LNCaP clone FGC (cell line): ENCODE data around the gene ZNF316.

ENCODE experiments used
- DNase-seq: peaks from one replicate; pipeline ENCODE4 v3.0.0-alpha.2; 2011; ENCODE audit warnings: low read depth
- H3K4me3 ChIP-seq: 2 replicates; pipeline ENCODE4 v1.5.1; 2011; ENCODE audit warnings: mild to moderate bottlenecking, low read depth, low read length, control low read depth
- CTCF ChIP-seq: IDR thresholded peaks from 2 replicates; pipeline ENCODE4 v1.5.1; 2012; ENCODE audit warnings: mild to moderate bottlenecking; ENCODE audit not compliant: control insufficient read depth, insufficient read depth; ENCODE audit errors: extremely low read depth

ZNF316 gene

DNA sequence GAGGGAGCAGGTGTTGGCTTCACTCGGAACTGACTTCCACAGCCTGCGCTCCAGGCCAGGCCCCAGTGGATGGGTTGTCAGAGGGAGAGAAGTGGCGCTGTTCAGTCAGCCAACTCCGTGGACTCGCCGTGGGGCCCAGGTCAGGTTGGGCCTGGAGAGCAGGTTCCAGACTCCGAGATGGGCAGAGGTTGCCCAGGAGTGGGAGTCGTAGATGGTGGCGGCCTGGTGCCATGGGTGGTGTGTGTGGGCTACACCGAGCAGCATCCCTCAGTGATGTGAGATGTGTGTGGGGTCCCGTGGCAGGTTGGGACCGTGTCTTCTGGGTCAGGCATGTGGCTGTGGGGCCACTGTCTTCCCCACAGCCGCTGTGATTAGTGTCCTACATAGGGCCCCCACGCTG is 10.4 kb downstream of the ZNF316 start:
- no peak for TF ChIP-seq CTCF
- no peak overlapping the region for H3K4me3 ChIP-seq
- DNase-seq = no peak

- DNase-seq = no peak
- H3K4me3 ChIP-seq = no peak overlapping the region
- no peak for TF ChIP-seq CTCF
Observed at GRCh38 chr7:6648066-6648814, 11.1 kb downstream of the ZNF316 start.

- H3K4me3 ChIP-seq = no peak overlapping the region
- no peak for TF ChIP-seq CTCF
- no peak for DNase-seq
Observed at GRCh38 chr7:6648815-6649104, 11.6 kb downstream of the ZNF316 start.

- H3K4me3 ChIP-seq = no peak overlapping the region
- no peak for TF ChIP-seq CTCF
- no peak for DNase-seq
Observed at GRCh38 chr7:6649241-6649961, 12.3 kb downstream of the ZNF316 start.

DNA sequence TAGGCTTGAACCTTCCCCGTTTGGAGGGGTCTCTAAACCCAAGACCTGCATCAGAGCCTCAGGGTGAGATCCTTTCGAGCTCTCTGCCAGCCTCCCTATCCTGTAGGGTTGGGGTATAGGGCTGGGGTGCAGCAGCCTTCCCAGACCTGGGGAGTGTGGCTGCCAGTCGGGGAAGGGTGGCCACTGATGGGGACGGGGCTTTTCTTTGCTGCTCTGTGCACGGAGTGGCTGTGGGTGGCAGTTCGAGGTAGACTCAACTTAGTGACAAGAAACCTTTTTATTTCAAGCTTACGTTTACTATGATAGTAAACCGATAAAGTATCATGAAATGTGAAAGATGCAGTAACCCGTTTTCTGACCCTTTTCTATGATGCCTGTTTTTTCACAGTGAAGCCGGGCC is 13.0 kb downstream of the ZNF316 start:
- no peak overlapping the region for H3K4me3 ChIP-seq
- DNase-seq = no peak
- no peak for TF ChIP-seq CTCF

GRCh38 chr7:6650521-6651011 is 13.4 kb downstream of the ZNF316 start:
- no peak overlapping the region for H3K4me3 ChIP-seq
- DNase-seq = no peak
- TF ChIP-seq CTCF = no peak
